Measurements from ENCODE around the gene MBOAT7. TPM values are rescaled to one million over a fixed set of nuclear protein-coding genes. Genes with fewer than 3 reads are reported as not detected.

The MBOAT7 gene
- total and polyA plus RNA-seq, 7 experiments from 2014 or later, result 11.3 to 79.4 (median 34.5) TPM

- CTCF ChIA-PET, result no interaction called here
- Mint-ChIP-seq H3K4me3 (peak overlapping the region in 1 of 10 donors; percentile 24), H3K27ac (peak overlapping the region in 4 of 9 donors; percentile 49 to 80 (median 68)), H3K9me3 (peaks cover 0 to 1% (median 0%) of the 10 kb centered on the region in 11 donors), H3K27me3 (no peaks in the 10 kb centered on the region), H3K36me3 (peaks cover 0 to 9% (median 0%) of the 10 kb centered on the region in 5 donors), H3K4me1 (peaks cover 18 to 29% (median 21%) of the 10 kb centered on the region in 7 donors)
- no peaks in the 10 kb centered on the region for H3K9me3 ChIP-seq (ENCODE audit: control insufficient read depth in 2 of 3, low read length in 3 of 3)
- peaks cover 0 to 29% (median 3%) of the 10 kb centered on the region in 3 experiments for H3K36me3 ChIP-seq (ENCODE audit: control insufficient read depth in 2 of 3, insufficient read depth in 3 of 3, low read length in 3 of 3)
- H3K4me1 ChIP-seq (ENCODE audit: control insufficient read depth in 2 of 2, insufficient read depth in 2 of 2, low read length in 2 of 2), result peaks cover 14 to 16% of the 10 kb centered on the region in 2 donors
- intact Hi-C loops (cut with micrococcal nuclease), result loop anchor here in 1 of 2 donors (10.0 kb wide), 1 partner anchor 331 kb away; the partner anchor contains the start of gene LENG9
- no peak overlapping the region for H3K4me3 ChIP-seq (ENCODE audit: low read length)
- no peaks in the 10 kb centered on the region for H3K27me3 ChIP-seq (ENCODE audit: control insufficient read depth in 2 of 2, insufficient read depth in 2 of 2, low read length in 2 of 2)
- DNase-seq (no peak), ATAC-seq (no peak)
- POLR2A ChIA-PET, result interaction anchor here (0.6 to 6.1 kb wide), 2 partner anchors 18 to 734 kb away, joined by 6 to 86 read pairs; partner anchors contain the start of genes PRPF31 and TFPT
- no peak overlapping the region for H3K27ac ChIP-seq (ENCODE audit: low read depth, low read length)
These were observed 55.3 kb downstream of the MBOAT7 start for GRCh38 chr19:54133957-54134590.

GRCh38 chr19:54133312-54133956 is 55.9 kb downstream of the MBOAT7 start:
- CTCF ChIA-PET, result no interaction called here
- peaks cover 11 to 23% (median 16%) of the 10 kb centered on the region in 7 donors for H3K4me1 Mint-ChIP-seq
- DNase-seq (peak in 2 of 9 donors; percentile 46 to 51), ATAC-seq (no peak)
- intact Hi-C loops (cut with micrococcal nuclease), result loop anchor here in 1 of 2 donors (10.0 kb wide), 1 partner anchor 331 kb away; the partner anchor contains the start of gene LENG9
- no peaks in the 10 kb centered on the region for H3K27me3 Mint-ChIP-seq
- H3K27me3 ChIP-seq (ENCODE audit: control insufficient read depth in 2 of 2, insufficient read depth in 2 of 2, low read length in 2 of 2), result no peaks in the 10 kb centered on the region
- no peak overlapping the region for H3K4me3 ChIP-seq (ENCODE audit: low read length)
- no peak overlapping the region for H3K4me3 Mint-ChIP-seq
- no peak overlapping the region for H3K27ac ChIP-seq (ENCODE audit: low read depth, low read length)
- POLR2A ChIA-PET, result interaction anchor here (0.6 to 6.1 kb wide), 2 partner anchors 17 to 19 kb away, joined by 3 to 86 read pairs; partner anchors contain the start of genes PRPF31 and TFPT
- no peaks in the 10 kb centered on the region for H3K9me3 ChIP-seq (ENCODE audit: control insufficient read depth in 2 of 3, low read length in 3 of 3)
- no peak overlapping the region for H3K27ac Mint-ChIP-seq
- H3K36me3 Mint-ChIP-seq, result peaks cover 0 to 9% (median 0%) of the 10 kb centered on the region in 5 donors
- H3K9me3 Mint-ChIP-seq, result peaks cover 0 to 1% (median 0%) of the 10 kb centered on the region in 11 donors
- peaks cover 0 to 35% (median 3%) of the 10 kb centered on the region in 3 experiments for H3K36me3 ChIP-seq (ENCODE audit: control insufficient read depth in 2 of 3, insufficient read depth in 3 of 3, low read length in 3 of 3)
- peaks cover 8 to 9% of the 10 kb centered on the region in 2 donors for H3K4me1 ChIP-seq (ENCODE audit: control insufficient read depth in 2 of 2, insufficient read depth in 2 of 2, low read length in 2 of 2)

- Mint-ChIP-seq H3K4me3 (no peak overlapping the region), H3K27me3 (no peaks in the 10 kb centered on the region), H3K9me3 (no peaks in the 10 kb centered on the region), H3K4me1 (peaks cover 0 to 5% (median 5%) of the 10 kb centered on the region in 7 donors), H3K27ac (no peak overlapping the region), H3K36me3 (peaks cover 4 to 25% (median 8%) of the 10 kb centered on the region in 5 donors)
- no peak overlapping the region for H3K27ac ChIP-seq (ENCODE audit: low read depth, low read length)
- peaks cover 0 to 4% of the 10 kb centered on the region in 2 donors for H3K4me1 ChIP-seq (ENCODE audit: control insufficient read depth in 2 of 2, insufficient read depth in 2 of 2, low read length in 2 of 2)
- intact Hi-C loops (cut with micrococcal nuclease), result no loop called here
- no peak for ATAC-seq
- no peak overlapping the region for H3K4me3 ChIP-seq (ENCODE audit: low read length)
- peaks cover 3 to 70% (median 14%) of the 10 kb centered on the region in 3 experiments for H3K36me3 ChIP-seq (ENCODE audit: control insufficient read depth in 2 of 3, insufficient read depth in 3 of 3, low read length in 3 of 3)
- H3K9me3 ChIP-seq (ENCODE audit: control insufficient read depth in 2 of 3, low read length in 3 of 3), result no peaks in the 10 kb centered on the region
- ChIA-PET CTCF (no interaction called here), POLR2A (no interaction called here)
- no peak for DNase-seq
- no peaks in the 10 kb centered on the region for H3K27me3 ChIP-seq (ENCODE audit: control insufficient read depth in 2 of 2, insufficient read depth in 2 of 2, low read length in 2 of 2)
These were observed 59.8 kb downstream of the MBOAT7 start for GRCh38 chr19:54129617-54129996.

- no peak for DNase-seq
- Histone ChIP-seq H3K27ac (ENCODE audit: low read depth, low read length) (no peak overlapping the region), H3K27me3 (ENCODE audit: control insufficient read depth in 2 of 2, insufficient read depth in 2 of 2, low read length in 2 of 2) (no peaks in the 10 kb centered on the region), H3K9me3 (ENCODE audit: control insufficient read depth in 2 of 3, low read length in 3 of 3) (no peaks in the 10 kb centered on the region), H3K4me3 (ENCODE audit: low read length) (no peak overlapping the region), H3K36me3 (ENCODE audit: control insufficient read depth in 2 of 3, insufficient read depth in 3 of 3, low read length in 3 of 3) (peaks cover 6 to 76% (median 19%) of the 10 kb centered on the region in 3 experiments), H3K4me1 (ENCODE audit: control insufficient read depth in 2 of 2, insufficient read depth in 2 of 2, low read length in 2 of 2) (peaks cover 0 to 4% of the 10 kb centered on the region in 2 donors)
- no peak overlapping the region for H3K27ac Mint-ChIP-seq
- ATAC-seq, result no peak
- intact Hi-C loops (cut with micrococcal nuclease), result no loop called here
- no peak overlapping the region for H3K4me3 Mint-ChIP-seq
- ChIA-PET POLR2A (no interaction called here), CTCF (no interaction called here)
- H3K4me1 Mint-ChIP-seq, result peaks cover 0 to 2% (median 0%) of the 10 kb centered on the region in 7 donors
- H3K36me3 Mint-ChIP-seq, result peaks cover 2 to 25% (median 8%) of the 10 kb centered on the region in 5 donors
- H3K27me3 Mint-ChIP-seq, result no peaks in the 10 kb centered on the region
- no peaks in the 10 kb centered on the region for H3K9me3 Mint-ChIP-seq
These were observed 60.4 kb downstream of the MBOAT7 start for GRCh38 chr19:54128796-54129616.

- DNase-seq, result no peak
- peaks cover 9 to 82% (median 20%) of the 10 kb centered on the region in 3 experiments for H3K36me3 ChIP-seq (ENCODE audit: control insufficient read depth in 2 of 3, insufficient read depth in 3 of 3, low read length in 3 of 3)
- no peaks in the 10 kb centered on the region for H3K4me1 Mint-ChIP-seq
- H3K9me3 ChIP-seq (ENCODE audit: control insufficient read depth in 2 of 3, low read length in 3 of 3), result no peaks in the 10 kb centered on the region
- no peak overlapping the region for H3K4me3 Mint-ChIP-seq
- no peaks in the 10 kb centered on the region for H3K27me3 ChIP-seq (ENCODE audit: control insufficient read depth in 2 of 2, insufficient read depth in 2 of 2, low read length in 2 of 2)
- peaks cover 3 to 27% (median 8%) of the 10 kb centered on the region in 5 donors for H3K36me3 Mint-ChIP-seq
- no peak overlapping the region for H3K4me3 ChIP-seq (ENCODE audit: low read length)
- ATAC-seq, result no peak
- H3K27me3 Mint-ChIP-seq, result no peaks in the 10 kb centered on the region
- no peaks in the 10 kb centered on the region for H3K9me3 Mint-ChIP-seq
- intact Hi-C loops (cut with micrococcal nuclease), result no loop called here
- ChIA-PET POLR2A (no interaction called here), CTCF (no interaction called here)
- H3K27ac Mint-ChIP-seq, result no peak overlapping the region
- no peak overlapping the region for H3K27ac ChIP-seq (ENCODE audit: low read depth, low read length)
- no peaks in the 10 kb centered on the region for H3K4me1 ChIP-seq (ENCODE audit: control insufficient read depth in 2 of 2, insufficient read depth in 2 of 2, low read length in 2 of 2)
These were observed 61.0 kb downstream of the MBOAT7 start for GRCh38 chr19:54128441-54128725.

- H3K9me3 Mint-ChIP-seq, result no peaks in the 10 kb centered on the region
- H3K27ac ChIP-seq (ENCODE audit: low read depth, low read length), result no peak overlapping the region
- ChIA-PET POLR2A (interaction anchor here (1.2 kb wide), 1 partner anchor 32 kb away, joined by 4 read pairs; the partner anchor contains the start of gene LENG1), CTCF (no interaction called here)
- no peak overlapping the region for H3K4me3 Mint-ChIP-seq
- no peaks in the 10 kb centered on the region for H3K4me1 ChIP-seq (ENCODE audit: control insufficient read depth in 2 of 2, insufficient read depth in 2 of 2, low read length in 2 of 2)
- H3K36me3 ChIP-seq (ENCODE audit: control insufficient read depth in 2 of 3, insufficient read depth in 3 of 3, low read length in 3 of 3), result peaks cover 9 to 87% (median 20%) of the 10 kb centered on the region in 3 experiments
- H3K36me3 Mint-ChIP-seq, result peaks cover 5 to 30% (median 8%) of the 10 kb centered on the region in 5 donors
- H3K4me1 Mint-ChIP-seq, result no peaks in the 10 kb centered on the region
- H3K27me3 ChIP-seq (ENCODE audit: control insufficient read depth in 2 of 2, insufficient read depth in 2 of 2, low read length in 2 of 2), result no peaks in the 10 kb centered on the region
- H3K27me3 Mint-ChIP-seq, result no peaks in the 10 kb centered on the region
- no peak overlapping the region for H3K4me3 ChIP-seq (ENCODE audit: low read length)
- H3K9me3 ChIP-seq (ENCODE audit: control insufficient read depth in 2 of 3, low read length in 3 of 3), result no peaks in the 10 kb centered on the region
- DNase-seq (no peak), ATAC-seq (no peak)
- intact Hi-C loops (cut with micrococcal nuclease), result no loop called here
- H3K27ac Mint-ChIP-seq, result no peak overlapping the region
These were observed 61.5 kb downstream of the MBOAT7 start for GRCh38 chr19:54127688-54128440.
